IPS-NIHi11 (cell line): ENCODE measurements around the gene TAAR8.
"Not testable (repeated sequence)": the region's sequence is repeated elsewhere in the genome, so short reads cannot be mapped to it uniquely, and the experiment has no call there.

Experiments
- DNase-seq: peaks from one replicate; pipeline ENCODE4 v3.0.0; 2012; ENCODE audit warnings: mixed read lengths, low spot score

TAAR8 gene

GRCh38 chr6:132544826-132545225 lies 7.6 kb upstream of the TAAR8 start:
- no peak for DNase-seq

DNA sequence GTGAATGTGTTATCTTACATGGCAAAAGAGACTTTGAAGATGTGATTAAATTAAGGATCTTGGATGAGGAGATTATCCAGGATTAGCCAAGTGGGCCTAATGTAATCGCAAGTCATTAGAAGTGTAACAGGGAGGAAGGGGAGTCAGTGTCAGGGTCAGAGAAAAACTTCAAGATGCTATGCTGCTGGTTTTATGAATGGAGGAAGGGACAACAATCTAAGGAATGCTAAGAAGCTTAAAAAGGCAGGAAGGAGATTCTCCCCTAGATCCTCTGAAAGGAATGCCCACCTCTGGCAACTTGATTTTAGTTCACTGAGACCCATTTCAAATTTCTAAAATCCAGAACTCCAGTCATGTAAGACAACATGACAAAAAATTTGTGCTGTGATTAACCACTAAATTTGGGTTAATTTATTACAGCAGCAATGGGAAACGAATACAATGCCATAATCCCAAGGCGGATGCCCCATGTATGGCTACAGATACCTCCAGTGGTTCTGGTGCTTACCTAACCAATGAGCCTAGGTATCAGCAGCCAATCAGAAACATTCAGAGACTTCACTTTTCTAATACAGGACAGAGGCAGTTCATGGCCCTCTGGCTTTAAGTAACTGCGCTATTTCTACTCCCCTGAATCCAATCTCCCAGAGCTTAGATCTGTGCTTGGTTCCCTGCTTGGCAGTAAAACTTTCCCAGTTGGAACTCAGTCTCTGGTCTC lies 3.6 kb upstream of the TAAR8 start:
- no peak for DNase-seq

- DNase-seq, result no peak
Measured at GRCh38 chr6:132551214-132551613, 1.3 kb upstream of the TAAR8 start.

DNA sequence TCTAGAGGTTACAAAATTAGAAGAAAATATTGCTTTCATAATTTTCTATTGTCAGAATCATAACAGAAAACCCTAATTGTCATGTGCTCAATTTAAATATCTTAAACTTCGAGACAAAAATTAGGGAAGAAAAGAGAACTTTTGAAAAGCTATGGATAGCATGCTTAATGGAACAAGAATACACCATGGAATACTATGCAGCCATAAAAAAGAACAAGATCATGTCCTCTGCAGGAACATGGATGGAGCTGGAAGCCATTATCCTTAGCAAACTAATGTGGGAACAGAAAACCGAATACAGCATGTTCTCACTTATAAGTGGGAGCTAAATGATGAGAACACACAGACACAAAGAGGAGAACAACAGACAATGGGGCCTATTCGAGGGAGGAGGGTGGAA lies 7.6 kb downstream of the TAAR8 start:
- DNase-seq, result not testable (repeated sequence)

DNA sequence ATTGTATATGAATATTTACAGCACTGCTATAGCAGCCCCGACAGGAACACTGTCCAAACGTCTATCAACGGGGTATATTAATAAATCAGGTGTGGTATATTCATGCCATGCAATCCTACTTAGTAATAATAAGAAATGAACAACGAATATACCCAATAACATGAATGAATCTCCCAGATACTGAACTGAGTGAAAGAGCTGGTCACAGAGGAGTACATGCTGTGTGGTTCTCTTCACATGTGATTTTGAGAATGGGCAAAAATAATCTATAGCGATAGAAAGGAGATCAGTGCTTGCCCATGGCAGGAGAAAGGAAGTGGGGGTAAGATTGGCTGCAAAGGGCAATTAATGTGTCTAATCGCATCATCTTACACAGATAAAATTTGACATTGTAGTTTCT lies 13.9 kb downstream of the TAAR8 start:
- no peak for DNase-seq

DNA sequence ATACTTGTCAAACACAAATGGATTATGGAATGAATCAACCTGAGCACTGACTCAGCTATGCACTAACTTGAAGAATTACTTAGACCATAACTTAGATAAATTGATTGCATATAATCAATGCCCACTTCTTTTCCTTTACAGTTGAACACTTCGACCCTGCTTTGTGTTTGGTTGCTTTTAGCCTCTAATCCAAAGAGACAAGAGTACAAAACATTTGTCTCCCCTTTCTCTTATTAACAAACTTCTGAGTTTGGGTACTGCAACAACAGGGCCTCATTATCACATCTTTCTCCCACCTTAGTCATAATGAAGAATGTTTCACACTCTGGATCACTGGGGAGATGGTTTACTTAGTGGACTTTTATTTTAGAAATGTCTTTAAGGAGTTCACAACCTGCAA lies 15.1 kb downstream of the TAAR8 start:
- no peak for DNase-seq

- DNase-seq, result no peak
Measured at GRCh38 chr6:132568611-132569010, 16.1 kb downstream of the TAAR8 start.

DNA sequence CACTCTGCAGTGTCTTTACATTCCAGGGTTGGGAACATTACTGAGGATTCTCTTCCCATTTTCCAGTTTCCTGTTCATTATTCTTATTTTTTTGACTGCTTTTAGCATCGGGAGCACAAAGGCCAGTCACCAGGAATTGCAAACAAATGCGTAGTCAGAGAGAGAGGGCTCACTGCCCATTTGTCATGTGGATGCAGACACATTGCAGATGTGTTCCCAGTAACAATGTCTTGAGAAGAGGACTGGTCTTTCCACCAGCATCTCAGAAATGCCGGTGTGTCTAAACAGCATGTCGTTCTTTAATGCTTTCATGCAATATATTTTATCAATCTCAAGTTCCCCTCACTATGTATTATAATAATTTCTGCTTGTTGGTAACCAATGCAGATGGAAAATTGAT lies 16.7 kb downstream of the TAAR8 start:
- DNase-seq, result peak; percentile 15

GRCh38 chr6:132570221-132570777 lies 17.8 kb downstream of the TAAR8 start, which contains the start of gene TAAR6:
TSS of gene TAAR6 (plus strand) at chr6:132570322. CDS start at chr6:132570322, 0 bp downstream.
- DNase-seq, result no peak

DNA sequence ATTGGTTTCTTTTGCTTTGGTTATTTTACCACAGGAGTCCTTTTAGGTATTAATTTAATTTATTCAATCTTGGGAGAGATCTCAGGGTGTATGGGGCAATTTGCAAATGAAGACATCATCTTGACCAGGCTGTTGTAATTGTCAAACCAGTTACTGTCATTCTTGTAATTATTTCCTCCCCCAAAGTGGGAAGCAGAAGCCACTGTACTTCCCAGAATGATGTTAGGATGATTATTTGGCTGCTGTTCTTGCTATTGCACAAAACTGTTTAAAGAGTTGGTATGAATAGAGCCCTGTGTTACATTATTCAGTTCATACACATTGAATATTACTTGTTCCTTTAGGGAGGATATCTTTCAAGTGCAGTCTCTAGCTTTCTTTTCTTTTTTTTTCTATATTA lies 19.3 kb downstream of the TAAR8 start:
- no peak for DNase-seq

DNA sequence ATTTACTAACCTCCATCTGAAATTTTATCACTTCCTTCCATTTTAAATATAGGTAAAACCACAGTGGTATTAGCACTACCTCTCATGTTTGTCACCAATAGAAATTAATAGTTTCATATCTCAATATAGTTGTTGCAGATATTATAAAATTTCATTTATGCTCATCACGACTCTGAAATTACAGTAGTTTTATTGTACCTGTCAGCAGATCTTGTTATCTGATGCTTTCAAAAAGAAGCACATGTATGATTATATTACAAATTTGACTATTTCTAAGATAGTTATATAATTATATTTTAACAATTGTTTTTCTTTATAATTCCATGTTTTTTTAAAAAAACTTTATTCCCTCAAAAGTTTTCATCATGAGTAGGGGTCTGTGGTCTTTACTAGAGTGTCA lies 32.2 kb downstream of the TAAR8 start:
- DNase-seq, result no peak

- DNase-seq, result no peak
Measured at GRCh38 chr6:132587424-132587823, 35.0 kb downstream of the TAAR8 start.

DNA sequence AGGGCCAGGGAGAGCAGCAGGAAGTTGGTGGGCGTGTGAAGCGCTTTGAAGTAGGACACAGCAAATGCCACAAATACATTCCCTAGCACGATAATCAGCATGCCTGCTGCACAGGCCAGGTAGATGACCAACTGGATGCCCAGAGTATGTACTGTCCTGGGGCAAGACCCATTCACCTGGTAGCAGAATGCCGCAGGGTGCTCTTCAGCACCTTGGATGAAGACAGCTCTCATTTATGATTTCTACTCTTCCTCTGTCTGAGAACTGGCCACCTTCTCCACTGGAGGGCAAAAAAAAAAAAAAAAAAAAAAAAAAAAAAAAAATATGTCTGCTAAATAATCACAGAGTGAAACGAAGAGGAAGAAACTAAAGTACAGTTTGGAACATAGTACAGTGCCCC lies 37.0 kb downstream of the TAAR8 start, which contains the start of gene TAAR5:
TSS of gene TAAR5 (minus strand) at position 288 of the 400 bp plus-strand sequence. CDS start at position 233, 55 bp downstream.
- DNase-seq, result no peak

DNA sequence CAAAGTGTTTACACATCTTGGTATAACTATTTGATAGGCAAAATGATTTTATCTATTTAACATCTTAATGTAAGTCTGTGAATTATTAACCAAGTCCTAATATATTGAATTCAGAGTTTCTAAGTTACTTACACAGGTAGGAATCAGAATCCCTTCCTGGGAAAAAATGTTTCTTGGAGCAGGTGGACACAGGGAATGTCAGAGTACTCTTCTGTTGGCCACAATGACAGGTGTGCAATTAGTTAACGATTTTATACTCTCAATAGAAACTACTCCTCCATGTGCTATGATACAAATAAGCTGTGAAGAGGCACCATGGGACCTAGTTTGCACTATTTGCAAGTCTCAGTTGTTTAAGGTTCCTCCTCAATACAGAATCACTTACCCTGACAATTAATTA lies 37.9 kb downstream of the TAAR8 start:
- no peak for DNase-seq

DNA sequence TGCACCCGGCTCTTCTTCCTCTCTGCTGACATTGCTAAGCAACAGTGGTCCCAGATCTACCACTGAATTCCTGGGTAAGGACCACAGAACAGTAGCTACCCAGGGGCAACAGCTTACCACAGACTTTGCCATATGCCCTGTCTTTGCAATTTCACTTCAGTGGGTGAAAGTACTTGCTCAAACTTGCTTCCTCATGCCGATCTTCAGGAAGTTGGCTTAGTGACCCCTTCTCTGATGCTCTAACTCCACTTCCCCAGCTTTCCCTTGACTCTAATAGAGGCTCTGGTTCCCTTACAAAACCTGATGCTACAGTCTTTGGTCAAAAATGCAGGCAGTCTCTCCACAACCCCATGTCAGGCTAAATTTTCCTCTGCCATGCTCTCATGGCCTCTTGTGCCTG lies 40.4 kb downstream of the TAAR8 start:
- no peak for DNase-seq

- DNase-seq, result no peak
Measured at GRCh38 chr6:132596201-132596600, 43.7 kb downstream of the TAAR8 start.

- DNase-seq, result peak; percentile 59
Measured at GRCh38 chr6:132598473-132598872, 46.0 kb downstream of the TAAR8 start.

- DNase-seq, result not testable (repeated sequence)
Measured at GRCh38 chr6:132600900-132601299, 48.4 kb downstream of the TAAR8 start.
